GM19043 (cell line): ENCODE data around the gene RUNX2.

Experiments
- ATAC-seq: cut with Tn5 transposase; IDR thresholded peaks from one replicate; pipeline ENCODE4 v1.9.1; 2021; ENCODE audit warnings: low read depth; ENCODE audit not compliant: unreplicated experiment

The RUNX2 gene

GRCh38 chr6:45430590-45431202 is 102.6 kb downstream of the RUNX2 start:
- ATAC-seq: no peak

GRCh38 chr6:45431317-45432065 is 103.4 kb downstream of the RUNX2 start:
- no peak for ATAC-seq

- ATAC-seq: no peak
These were observed 104.8 kb downstream of the RUNX2 start for GRCh38 chr6:45432977-45433376.

GRCh38 chr6:45433533-45434380 is 105.6 kb downstream of the RUNX2 start:
- ATAC-seq: no peak

- no peak for ATAC-seq
These were observed 106.2 kb downstream of the RUNX2 start for GRCh38 chr6:45434381-45434700.

GRCh38 chr6:45436544-45437438 is 108.7 kb downstream of the RUNX2 start:
- ATAC-seq: no peak

GRCh38 chr6:45437439-45437815 is 109.3 kb downstream of the RUNX2 start:
- ATAC-seq: no peak

GRCh38 chr6:45438151-45438550 is 110.0 kb downstream of the RUNX2 start:
- no peak for ATAC-seq

- no peak for ATAC-seq
These were observed 110.8 kb downstream of the RUNX2 start for GRCh38 chr6:45438849-45439406.

GRCh38 chr6:45439459-45439858 is 111.3 kb downstream of the RUNX2 start:
- ATAC-seq: no peak

- ATAC-seq: no peak
These were observed 111.8 kb downstream of the RUNX2 start for GRCh38 chr6:45439861-45440388.

- no peak for ATAC-seq
These were observed 113.8 kb downstream of the RUNX2 start for GRCh38 chr6:45441851-45442453.

GRCh38 chr6:45442716-45443115 is 114.6 kb downstream of the RUNX2 start:
- ATAC-seq: no peak

- ATAC-seq: no peak
These were observed 117.2 kb downstream of the RUNX2 start for GRCh38 chr6:45445364-45445748.

- ATAC-seq: no peak
These were observed 117.8 kb downstream of the RUNX2 start for GRCh38 chr6:45445749-45446549.

- no peak for ATAC-seq
These were observed 118.9 kb downstream of the RUNX2 start for GRCh38 chr6:45447005-45447404.

GRCh38 chr6:45447716-45448115 is 119.6 kb downstream of the RUNX2 start:
- ATAC-seq: no peak

GRCh38 chr6:45448417-45449389 is 120.6 kb downstream of the RUNX2 start:
- no peak for ATAC-seq
